ENCODE results near the gene ARHGAP42. TPM values are rescaled to one million over a fixed set of nuclear protein-coding genes. Genes with fewer than 3 reads are reported as not detected.

The ARHGAP42 gene
- total RNA-seq, 4 donors from 2014 or later = 7.6 to 22.2 (median 14.6) TPM

GRCh38 chr11:100948936-100949335 lies 261.8 kb downstream of the ARHGAP42 start:
- intact Hi-C loops (cut with DNase I; ENCODE audit: low total_unique reads) = no loop called here
- no peak overlapping the region for H3K4me3 ChIP-seq (ENCODE audit: low read depth, poor library complexity, severe bottlenecking)
- TF ChIP-seq POLR2A (IDR thresholded peaks at IDR 0.05) (no peak), CTCF (IDR thresholded peaks at IDR 0.05) (no peak)
- 96 to 97% methylated on average over 2 of the region's 2 CpGs for WGBS, 2 donors
- no peak for DNase-seq (ENCODE audit: low spot score in 2 of 2)

GRCh38 chr11:100949443-100949842 lies 262.4 kb downstream of the ARHGAP42 start:
- no peak for DNase-seq (ENCODE audit: low spot score in 2 of 2)
- no peak overlapping the region for H3K4me3 ChIP-seq (ENCODE audit: low read depth, poor library complexity, severe bottlenecking)
- TF ChIP-seq CTCF (IDR thresholded peaks at IDR 0.05) (no peak), POLR2A (IDR thresholded peaks at IDR 0.05) (no peak)
- intact Hi-C loops (cut with DNase I; ENCODE audit: low total_unique reads) = no loop called here
- WGBS, 2 donors = 67 to 75% methylated on average over 2 of the region's 2 CpGs

- WGBS, 2 donors = 92 to 100% methylated on average over 1 of the region's 1 CpG
- no peak for TF ChIP-seq POLR2A (IDR thresholded peaks at IDR 0.05)
- TF ChIP-seq CTCF (IDR thresholded peaks at IDR 0.05) = no peak
- no peak overlapping the region for H3K4me3 ChIP-seq (ENCODE audit: low read depth, poor library complexity, severe bottlenecking)
- intact Hi-C loops (cut with DNase I; ENCODE audit: low total_unique reads) = no loop called here
- no peak for DNase-seq (ENCODE audit: low spot score in 2 of 2)
Measured at GRCh38 chr11:100955318-100955717, 268.2 kb downstream of the ARHGAP42 start.

- H3K4me3 ChIP-seq (ENCODE audit: low read depth, poor library complexity, severe bottlenecking) = no peak overlapping the region
- no peak for TF ChIP-seq POLR2A (IDR thresholded peaks at IDR 0.05)
- TF ChIP-seq CTCF (IDR thresholded peaks at IDR 0.05) = no peak
- DNase-seq (ENCODE audit: low spot score in 2 of 2) = no peak
- intact Hi-C loops (cut with DNase I; ENCODE audit: low total_unique reads) = no loop called here
Measured at GRCh38 chr11:100956351-100956750, 269.3 kb downstream of the ARHGAP42 start.

- TF ChIP-seq POLR2A (IDR thresholded peaks at IDR 0.05) (no peak), CTCF (IDR thresholded peaks at IDR 0.05) (no peak)
- H3K4me3 ChIP-seq (ENCODE audit: low read depth, poor library complexity, severe bottlenecking) = no peak overlapping the region
- intact Hi-C loops (cut with DNase I; ENCODE audit: low total_unique reads) = no loop called here
- DNase-seq (ENCODE audit: low spot score in 2 of 2) = no peak
- WGBS, 2 donors = 72 to 87% methylated on average over 4 of the region's 4 CpGs
Measured at GRCh38 chr11:100957499-100957898, 270.4 kb downstream of the ARHGAP42 start.

- intact Hi-C loops (cut with DNase I; ENCODE audit: low total_unique reads) = no loop called here
- H3K4me3 ChIP-seq (ENCODE audit: low read depth, poor library complexity, severe bottlenecking) = no peak overlapping the region
- TF ChIP-seq POLR2A (IDR thresholded peaks at IDR 0.05) (no peak), CTCF (IDR thresholded peaks at IDR 0.05) (no peak)
- WGBS, 2 donors = 78 to 80% methylated on average over 2 of the region's 2 CpGs
- DNase-seq (ENCODE audit: low spot score in 2 of 2) = no peak
Measured at GRCh38 chr11:100961633-100962032, 274.5 kb downstream of the ARHGAP42 start.
